HG02970 (cell line): ENCODE measurements around the gene DMRTC1.
"Not testable (repeated sequence)": the region's sequence is repeated elsewhere in the genome, so short reads cannot be mapped to it uniquely, and the experiment has no call there.

Experiments used
- ATAC-seq: cut with Tn5 transposase; IDR thresholded peaks from one replicate; pipeline ENCODE4 v1.9.1; 2021; ENCODE audit warnings: mild to moderate bottlenecking, moderate library complexity, moderate number of reproducible peaks; ENCODE audit not compliant: unreplicated experiment, low FRiP score

DMRTC1 gene, protein sequence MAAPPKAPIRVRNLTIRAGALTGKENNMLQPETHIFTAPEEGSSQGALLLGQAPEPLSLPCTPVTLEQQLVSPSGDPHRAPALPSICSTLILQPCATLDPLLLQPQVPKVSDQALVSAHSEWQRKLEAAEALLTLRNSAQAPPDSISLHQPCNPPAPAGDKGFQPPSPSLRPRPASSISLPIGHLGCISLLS

DNA sequence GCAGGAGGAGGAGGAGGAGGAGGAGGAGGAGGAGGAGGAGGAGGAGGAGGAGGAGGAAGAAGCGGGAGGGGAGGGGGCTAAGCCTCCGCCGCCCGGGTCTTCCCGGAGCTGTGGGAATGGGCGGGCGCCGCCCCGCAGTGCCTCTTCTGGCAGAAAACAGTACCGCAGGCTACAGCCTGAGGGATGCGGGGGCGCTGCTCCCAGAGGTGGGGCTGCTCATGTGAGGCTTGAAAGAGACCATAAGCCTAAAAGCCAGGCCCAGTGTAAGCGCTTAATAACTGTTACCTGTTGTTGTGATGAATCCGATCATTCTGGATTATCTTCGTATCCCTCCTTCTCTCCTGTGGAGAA, at the start of gene DMRTC1:
Gene DMRTC1 (minus strand): TSS at position 19 of the 351 bp plus-strand sequence. CDS start 68,143 bp downstream, outside the sequence.
- not testable (repeated sequence) for ATAC-seq

DNA sequence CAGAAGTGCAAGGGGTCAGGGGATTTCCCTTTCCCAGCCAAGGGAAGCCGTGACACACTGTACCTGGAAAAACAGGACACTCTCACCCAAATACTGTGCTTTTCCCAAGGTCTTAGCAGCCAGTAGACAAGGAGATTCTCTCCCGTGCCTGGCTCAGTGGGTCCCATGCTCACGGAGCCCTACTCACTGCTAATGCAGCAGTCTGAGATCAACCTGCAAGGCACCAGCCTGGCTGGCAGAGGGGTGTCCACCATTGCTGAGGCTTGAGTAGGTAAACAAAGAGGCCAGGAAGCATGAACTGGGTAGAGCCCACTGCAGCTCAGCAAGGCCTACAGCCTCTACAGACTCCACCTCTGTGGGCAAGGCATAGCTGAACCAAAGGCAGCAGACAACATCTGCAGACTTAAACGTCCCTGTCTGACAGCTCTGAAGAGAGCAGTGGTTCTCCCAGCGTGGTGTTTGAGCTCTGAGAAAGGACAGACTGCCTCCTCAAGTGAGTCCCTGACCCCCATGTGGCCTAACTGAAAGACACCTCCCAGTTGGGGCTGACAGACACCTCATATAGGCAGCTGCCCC, 37.3 kb upstream of the DMRTC1 start:
- not testable (repeated sequence) for ATAC-seq

DNA sequence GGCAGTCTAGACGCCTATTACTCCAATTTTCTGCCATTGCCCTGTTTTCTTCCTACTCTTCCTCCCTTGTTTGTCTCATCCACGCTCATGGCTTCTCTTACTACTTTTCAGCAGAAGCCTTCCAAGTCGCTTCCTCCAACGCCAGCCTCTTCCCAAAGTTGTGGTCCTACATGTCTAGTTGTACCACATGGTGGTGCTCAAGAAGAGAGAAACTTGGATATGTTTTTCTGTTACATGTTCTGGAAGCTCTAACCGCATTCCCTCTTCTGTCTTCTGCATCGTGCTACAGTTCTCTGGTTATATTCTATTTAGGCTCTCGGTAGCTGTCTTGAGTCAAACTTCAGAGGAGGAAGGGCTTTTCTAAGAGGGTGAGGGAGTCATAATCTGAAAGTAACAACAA, 31.2 kb upstream of the DMRTC1 start:
- not testable (repeated sequence) for ATAC-seq

DNA sequence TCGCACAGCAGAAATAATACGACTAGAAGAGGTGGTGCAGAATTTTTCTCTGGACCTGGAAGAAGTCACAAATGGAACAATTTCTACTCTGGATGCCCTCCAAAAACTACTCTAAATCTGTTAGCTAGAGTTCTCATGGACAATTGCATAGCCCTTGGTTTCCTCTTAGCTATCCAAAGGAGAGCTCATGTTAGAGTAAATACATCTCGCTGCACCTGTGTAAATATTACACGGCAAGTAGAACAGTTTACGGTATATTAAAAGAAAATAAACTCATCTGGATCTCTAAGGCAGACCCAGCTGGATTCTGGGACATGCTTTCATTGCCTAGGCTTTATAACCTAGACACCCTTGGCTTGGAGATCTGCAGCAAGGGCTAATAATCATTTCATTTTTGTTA, 28.2 kb upstream of the DMRTC1 start:
- not testable (repeated sequence) for ATAC-seq

DNA sequence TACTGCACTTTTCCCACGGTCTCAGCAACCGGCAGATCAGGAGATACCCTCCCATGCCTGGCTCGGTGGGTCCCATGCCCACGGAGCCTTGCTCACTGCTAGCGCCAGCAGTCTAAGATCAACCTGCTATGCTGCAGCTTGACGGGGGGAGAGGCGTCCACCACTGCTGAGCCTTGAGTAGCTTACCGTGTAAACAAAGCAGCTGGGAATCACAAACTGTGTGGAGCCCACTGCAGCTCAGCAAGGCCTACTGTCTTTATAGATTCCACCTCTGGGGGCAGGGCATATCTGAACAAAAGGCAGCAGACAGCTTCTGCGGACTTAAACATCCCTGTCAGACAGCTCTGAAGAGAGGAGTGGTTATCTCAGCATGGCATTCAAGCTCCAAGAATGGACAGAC, 16.3 kb upstream of the DMRTC1 start:
- ATAC-seq = not testable (repeated sequence)

DNA sequence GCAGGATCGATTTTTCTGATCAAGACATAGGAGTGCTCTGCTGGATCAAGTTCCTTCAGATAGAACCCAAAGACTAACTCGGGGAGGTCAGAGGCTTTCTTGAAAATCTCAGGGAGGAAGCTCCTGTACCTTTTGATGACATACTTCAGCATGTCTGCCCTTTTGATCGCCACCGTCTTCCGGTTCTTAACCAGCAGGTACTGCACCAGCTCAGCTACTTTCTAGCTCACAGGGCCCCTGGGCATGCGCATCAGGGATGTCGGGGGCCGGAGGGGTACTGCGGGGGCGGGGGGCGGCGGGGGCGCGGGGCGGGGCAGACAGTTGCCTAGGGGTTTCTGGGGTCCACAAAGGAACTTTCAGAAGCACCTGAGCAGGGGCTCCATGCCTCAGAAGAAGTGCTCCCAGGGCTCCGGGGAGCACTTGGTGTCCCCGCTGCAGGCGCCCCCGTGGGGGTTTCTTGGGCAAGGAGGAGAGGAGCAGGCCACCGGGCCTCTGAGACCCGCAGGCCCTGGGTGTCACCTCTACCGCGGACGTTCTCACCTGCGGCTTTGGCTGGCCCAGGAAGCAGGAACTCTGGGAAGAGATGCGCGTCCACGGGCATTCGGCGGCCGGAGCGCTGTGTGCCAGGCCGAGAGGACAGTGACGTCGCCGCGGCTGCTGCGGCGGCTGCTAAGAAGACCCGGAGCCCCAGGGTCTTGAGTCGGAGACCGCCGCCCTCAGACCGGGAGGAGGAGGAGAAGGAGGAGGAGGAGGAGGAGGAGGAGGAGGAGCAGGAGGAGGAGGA, 410 bp downstream of the DMRTC1 start:
- ATAC-seq = not testable (repeated sequence)

DNA sequence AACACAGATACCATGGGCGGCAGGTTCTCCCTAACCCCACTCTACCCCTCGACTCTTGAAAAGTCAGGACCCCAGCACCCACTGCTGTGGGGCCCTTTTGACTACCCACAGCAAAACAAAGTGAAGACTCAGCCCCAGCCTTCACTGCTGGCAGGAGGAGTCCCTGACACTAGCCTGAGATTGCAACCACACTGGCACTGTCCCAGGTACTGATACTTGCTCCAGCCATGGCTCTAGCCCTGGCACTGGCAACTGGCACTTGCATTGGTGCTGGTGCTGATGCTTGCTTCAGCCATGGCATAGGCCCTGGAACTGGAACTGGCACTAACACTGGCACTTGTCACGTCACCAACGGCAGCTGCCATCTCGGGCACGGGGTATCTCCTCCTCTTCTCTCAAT, 1.4 kb downstream of the DMRTC1 start:
- not testable (repeated sequence) for ATAC-seq

DNA sequence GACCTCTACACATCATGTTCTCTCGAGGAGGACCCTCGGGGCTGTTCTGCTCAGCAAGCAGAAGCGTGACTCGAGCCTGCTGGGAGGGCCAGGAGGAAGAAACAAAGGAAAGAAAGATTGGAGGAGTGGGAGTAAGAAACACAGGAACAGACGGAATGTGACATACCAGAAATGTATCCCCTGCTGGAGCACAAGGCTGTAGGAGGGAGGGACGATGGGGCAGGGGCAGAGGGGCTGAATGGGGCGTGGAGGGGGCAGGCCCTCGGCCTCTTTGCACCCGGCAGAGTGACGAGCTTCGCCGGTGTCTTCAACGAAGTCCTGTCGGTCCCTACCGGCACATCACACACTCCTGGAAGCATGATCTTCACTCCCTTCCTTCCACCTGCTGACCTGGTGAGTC, 5.7 kb downstream of the DMRTC1 start, which contains the start of gene FAM236A:
Gene FAM236A (plus strand): TSS at position 301 of the 400 bp plus-strand sequence. CDS start 57 bp downstream, at position 358.
- ATAC-seq = not testable (repeated sequence)

DNA sequence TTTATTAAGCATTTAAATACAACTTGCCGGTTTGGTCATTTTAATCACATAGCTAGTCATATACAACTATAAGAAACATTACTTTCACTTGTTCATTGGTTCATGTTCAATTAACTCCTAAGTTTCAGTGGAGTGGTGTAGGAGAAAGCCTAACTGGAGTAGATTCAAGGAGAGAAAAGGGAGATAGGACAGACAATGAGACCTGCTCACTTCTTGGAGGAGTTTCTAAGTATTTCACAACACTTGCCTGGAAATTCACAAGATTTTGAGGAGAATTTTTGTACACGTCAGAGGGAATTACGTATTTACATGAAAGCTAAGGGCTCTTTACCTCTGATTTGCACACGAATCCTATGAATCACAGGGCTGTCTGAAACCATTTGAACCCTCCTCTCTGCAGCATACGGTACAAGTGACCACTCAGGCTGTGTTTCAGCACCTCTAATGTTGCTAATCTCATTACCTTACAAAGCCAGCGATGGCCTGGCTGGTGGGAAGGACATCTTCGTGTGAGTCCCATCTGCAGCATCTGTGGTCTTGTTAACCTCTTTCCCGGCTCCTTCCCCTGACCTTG, 6.7 kb downstream of the DMRTC1 start:
- ATAC-seq = not testable (repeated sequence)

DNA sequence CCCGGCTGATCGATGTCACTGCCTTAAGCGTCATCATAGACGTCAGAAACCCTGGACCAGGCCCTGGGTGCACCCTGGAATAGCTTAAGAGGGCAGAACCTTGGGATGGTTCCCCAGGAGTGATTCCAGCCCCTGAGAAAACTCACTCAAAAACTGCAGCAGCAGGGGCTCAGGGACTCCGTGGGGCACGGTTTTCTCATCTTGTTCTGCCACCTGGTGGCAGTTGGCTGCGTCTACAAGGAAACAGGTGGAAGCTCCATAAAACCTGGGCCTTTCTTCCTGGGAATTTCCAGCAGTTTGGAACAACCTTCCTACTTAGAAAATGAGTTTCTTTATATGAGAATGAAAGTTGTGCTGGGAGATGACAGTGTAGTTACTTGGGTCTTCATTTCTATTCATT, 7.2 kb downstream of the DMRTC1 start:
- ATAC-seq = not testable (repeated sequence)

DNA sequence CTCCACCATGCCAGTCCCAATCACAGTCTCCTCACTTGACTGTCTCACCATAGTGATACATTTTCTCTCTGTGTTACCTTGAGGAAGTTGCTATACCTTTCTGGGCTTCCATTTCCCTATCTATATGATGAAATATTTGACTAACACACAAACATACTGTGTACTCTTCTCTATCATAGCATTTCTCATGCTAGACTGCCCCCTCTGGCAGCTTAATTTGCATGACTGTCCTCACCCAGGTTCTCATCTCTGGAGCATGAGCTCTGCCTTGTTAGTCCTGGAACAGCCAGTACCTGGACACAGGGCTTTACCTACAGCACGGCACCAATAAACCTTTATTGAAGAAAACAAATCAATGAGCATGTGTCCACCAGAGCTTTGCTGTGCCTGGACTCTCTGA, 11.4 kb downstream of the DMRTC1 start:
- not testable (repeated sequence) for ATAC-seq

DNA sequence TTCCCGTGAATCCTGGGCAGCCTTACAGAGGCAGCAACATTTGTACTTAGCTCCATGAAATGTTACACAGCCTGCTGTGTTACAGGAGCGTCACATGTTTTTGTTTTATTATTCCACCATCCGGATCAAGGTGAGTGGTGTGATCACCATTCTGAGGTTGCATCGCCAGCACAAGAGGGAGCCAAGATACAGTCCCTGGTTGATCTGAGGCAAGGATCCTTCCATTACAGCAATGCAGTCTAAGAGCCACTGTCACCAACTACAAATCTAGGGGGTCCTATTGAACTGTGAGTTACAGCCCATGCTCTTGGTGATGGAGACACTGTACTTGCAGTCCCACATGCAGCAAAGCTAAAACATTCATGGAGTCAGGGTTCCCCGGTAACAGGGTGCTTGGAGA, 27.5 kb downstream of the DMRTC1 start:
- not testable (repeated sequence) for ATAC-seq

DNA sequence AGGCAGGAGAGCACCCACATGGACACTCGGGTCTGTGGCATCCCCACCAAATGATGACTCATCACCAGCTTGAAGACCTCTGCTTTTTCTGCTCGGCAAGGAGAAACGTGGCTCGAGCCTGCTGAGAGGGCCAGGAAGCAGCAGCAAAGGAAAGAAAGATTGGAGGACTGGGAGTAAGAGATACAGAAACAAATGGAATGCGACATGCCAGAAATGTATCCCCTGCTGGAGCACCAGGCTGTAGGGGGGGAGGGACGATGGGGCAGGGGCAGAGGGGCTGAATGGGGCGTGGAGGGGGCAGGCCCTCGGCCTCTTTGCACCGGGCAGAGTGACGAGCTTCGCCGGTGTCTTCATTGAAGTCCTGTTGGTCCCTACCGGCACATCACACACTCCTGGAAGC, 31.3 kb downstream of the DMRTC1 start, which contains the start of gene FAM236C:
Gene FAM236C (plus strand): TSS at position 301 of the 400 bp plus-strand sequence. CDS start 100 bp downstream, outside the sequence.
- not testable (repeated sequence) for ATAC-seq

DNA sequence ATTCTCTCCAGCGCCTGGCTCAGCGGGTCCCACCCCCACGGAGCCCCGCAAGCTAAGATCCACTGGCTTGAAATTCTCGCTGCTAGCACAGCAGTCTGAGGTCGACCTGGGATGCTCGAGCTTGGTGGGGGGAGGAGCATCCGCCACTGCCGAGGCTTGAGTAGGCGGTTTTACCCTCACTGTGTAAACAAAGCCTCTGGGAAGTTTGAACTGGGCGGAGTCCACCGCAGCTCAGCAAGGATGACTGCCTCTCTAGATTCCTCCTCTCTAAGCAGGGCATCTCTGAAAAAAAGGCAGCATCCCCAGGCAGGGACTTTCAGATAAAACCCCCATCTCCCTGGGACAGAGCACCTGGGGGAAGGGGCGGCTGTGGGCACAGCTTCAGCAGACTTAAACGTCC, 53.9 kb downstream of the DMRTC1 start:
- ATAC-seq = not testable (repeated sequence)

DNA sequence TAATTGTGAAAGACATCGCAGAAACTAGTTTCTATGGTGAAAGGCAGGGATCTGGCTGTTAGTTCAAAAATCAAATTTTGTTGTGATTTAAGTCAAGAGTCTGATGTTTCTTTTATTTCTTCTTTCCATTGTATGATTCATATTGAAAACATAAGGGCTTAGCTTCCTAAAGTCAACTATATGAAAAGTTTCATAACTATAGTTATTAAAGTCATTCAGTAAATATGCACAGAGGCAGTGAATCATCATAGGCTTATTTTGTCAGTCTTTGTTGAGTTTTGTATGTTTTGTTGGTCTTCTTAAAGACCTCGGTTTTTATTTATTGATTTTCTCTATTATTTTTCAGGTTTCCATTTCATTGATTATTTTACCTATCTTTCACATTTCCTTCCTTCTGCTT, 60.7 kb downstream of the DMRTC1 start:
- not testable (repeated sequence) for ATAC-seq

DNA sequence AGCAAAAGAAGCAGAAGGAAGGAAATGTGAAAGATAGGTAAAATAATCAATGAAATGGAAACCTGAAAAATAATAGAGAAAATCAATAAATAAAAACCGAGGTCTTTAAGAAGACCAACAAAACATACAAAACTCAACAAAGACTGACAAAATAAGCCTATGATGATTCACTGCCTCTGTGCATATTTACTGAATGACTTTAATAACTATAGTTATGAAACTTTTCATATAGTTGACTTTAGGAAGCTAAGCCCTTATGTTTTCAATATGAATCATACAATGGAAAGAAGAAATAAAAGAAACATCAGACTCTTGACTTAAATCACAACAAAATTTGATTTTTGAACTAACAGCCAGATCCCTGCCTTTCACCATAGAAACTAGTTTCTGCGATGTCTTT, 106.1 kb downstream of the DMRTC1 start:
- not testable (repeated sequence) for ATAC-seq

DNA sequence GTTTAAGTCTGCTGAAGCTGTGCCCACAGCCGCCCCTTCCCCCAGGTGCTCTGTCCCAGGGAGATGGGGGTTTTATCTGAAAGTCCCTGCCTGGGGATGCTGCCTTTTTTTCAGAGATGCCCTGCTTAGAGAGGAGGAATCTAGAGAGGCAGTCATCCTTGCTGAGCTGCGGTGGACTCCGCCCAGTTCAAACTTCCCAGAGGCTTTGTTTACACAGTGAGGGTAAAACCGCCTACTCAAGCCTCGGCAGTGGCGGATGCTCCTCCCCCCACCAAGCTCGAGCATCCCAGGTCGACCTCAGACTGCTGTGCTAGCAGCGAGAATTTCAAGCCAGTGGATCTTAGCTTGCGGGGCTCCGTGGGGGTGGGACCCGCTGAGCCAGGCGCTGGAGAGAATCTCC, 112.9 kb downstream of the DMRTC1 start:
- not testable (repeated sequence) for ATAC-seq
